GM23338 (cell line): ENCODE measurements around the gene TMEM170B. TPM values are rescaled to one million over a fixed set of nuclear protein-coding genes. Genes with fewer than 3 reads are reported as not detected.

Experiments used
- ATAC-seq: fragments of 200-7000 bp; cut with Tn5 transposase; 3 replicates; pipeline ENCODE4 v1.9.1; 2020
- DNase-seq: peaks from one replicate; pipeline ENCODE4 v3.0.0-alpha.2; 2015; ENCODE audit warnings: low spot score
- H2AFZ ChIP-seq: fragments of 200-600 bp; sonication (generic); 2 replicates; pipeline ENCODE4 v1.8.0; 2016; ENCODE audit warnings: antibody characterized with exemption, mild to moderate bottlenecking, moderate library complexity
- H3F3A ChIP-seq: fragments of 200-600 bp; sonication (generic); replicated peaks from 2 replicates; pipeline ENCODE4 v1.8.0; 2017; ENCODE audit warnings: antibody characterized with exemption, mixed run types, low read depth
- H3K27ac ChIP-seq: fragments of 200-600 bp; sonication (generic); 2 replicates; pipeline ENCODE4 v1.6.1; 2016; ENCODE audit warnings: low read depth
- H3K27me3 ChIP-seq: fragments of 200-600 bp; sonication (generic); 2 replicates; pipeline ENCODE4 v1.8.0; 2016; ENCODE audit warnings: mild to moderate bottlenecking, mixed run types, moderate library complexity; ENCODE audit not compliant: insufficient read depth
- H3K36me3 ChIP-seq: fragments of 200-600 bp; sonication (generic); 2 replicates; pipeline ENCODE4 v1.8.0; 2016; ENCODE audit warnings: mild to moderate bottlenecking; ENCODE audit not compliant: insufficient read depth
- H3K4me1 ChIP-seq: fragments of 200-600 bp; sonication (generic); 2 replicates; pipeline ENCODE4 v1.8.0; 2016; ENCODE audit warnings: mild to moderate bottlenecking, moderate library complexity; ENCODE audit not compliant: insufficient read depth
- H3K4me2 ChIP-seq: fragments of 200-600 bp; sonication (generic); 2 replicates; pipeline ENCODE4 v1.7.1; 2017; ENCODE audit warnings: mixed run types
- H3K4me3 ChIP-seq: fragments of 200-600 bp; sonication (generic); 2 replicates; pipeline ENCODE4 v1.6.1; 2016; ENCODE audit warnings: mixed run types
- H3K79me2 ChIP-seq: fragments of 200-600 bp; sonication (generic); replicated peaks from 2 replicates; pipeline ENCODE4 v1.8.0; 2017; ENCODE audit warnings: mild to moderate bottlenecking; ENCODE audit not compliant: insufficient read depth
- H3K9me2 ChIP-seq: fragments of 200-600 bp; sonication (generic); 2 replicates; pipeline ENCODE4 v1.8.0; 2017; ENCODE audit not compliant: insufficient read depth
- H4K20me1 ChIP-seq: fragments of 200-600 bp; sonication (generic); replicated peaks from 2 replicates; pipeline ENCODE4 v1.8.0; 2017; ENCODE audit warnings: mild to moderate bottlenecking; ENCODE audit not compliant: insufficient read depth
- H3K27ac Mint-ChIP-seq: 2 replicates; pipeline ENCODE4 v1.8.0; 2020; ENCODE audit warnings: inconsistent platforms, mild to moderate bottlenecking, moderate library complexity, mixed read lengths
- H3K27me3 Mint-ChIP-seq: 3 replicates; pipeline ENCODE4 v1.8.0; 2022; ENCODE audit warnings: low read depth, mild to moderate bottlenecking, moderate library complexity, mixed read lengths, inconsistent platforms; ENCODE audit not compliant: insufficient read depth, poor library complexity
- H3K36me3 Mint-ChIP-seq: 3 replicates; pipeline ENCODE4 v1.8.0; 2021; ENCODE audit warnings: low read depth, mild to moderate bottlenecking, inconsistent platforms, moderate library complexity, mixed read lengths
- H3K4me1 Mint-ChIP-seq: 3 replicates; pipeline ENCODE4 v1.8.0; 2020; ENCODE audit warnings: mild to moderate bottlenecking, inconsistent platforms, mixed read lengths
- H3K4me3 Mint-ChIP-seq: 3 replicates; pipeline ENCODE4 v1.8.0; 2021; ENCODE audit warnings: moderate library complexity, mild to moderate bottlenecking, inconsistent platforms, mixed read lengths
- H3K9me3 Mint-ChIP-seq: 3 replicates; pipeline ENCODE4 v1.8.0; 2020; ENCODE audit warnings: moderate library complexity, mild to moderate bottlenecking, inconsistent platforms, mixed read lengths
- CREB1 ChIP-seq: fragments of 250-450 bp; sonication (Bioruptor Pico); IDR thresholded peaks from 2 replicates; pipeline ENCODE4 v1.5.0; 2020; ENCODE audit warnings: low read depth, mild to moderate bottlenecking, moderate library complexity
- ETS1 ChIP-seq: IDR thresholded peaks from 2 replicates; pipeline ENCODE4 v1.6.1; 2016; ENCODE audit warnings: antibody characterized with exemption
- EZH2 ChIP-seq: fragments of 200-600 bp; sonication (generic); IDR thresholded peaks from one replicate; pipeline ENCODE4 v1.8.0; 2017; ENCODE audit warnings: antibody characterized with exemption, mild to moderate bottlenecking, low read depth; ENCODE audit not compliant: unreplicated experiment
- EZH2phosphoT487 ChIP-seq: fragments of 200-600 bp; sonication (generic); IDR thresholded peaks from one replicate; pipeline ENCODE4 v1.8.1; 2018; ENCODE audit warnings: antibody characterized with exemption; ENCODE audit not compliant: unreplicated experiment
- NANOG ChIP-seq: IDR thresholded peaks from 2 replicates; pipeline ENCODE4 v1.6.1; 2016; ENCODE audit warnings: antibody characterized with exemption, borderline replicate concordance
- POLR2AphosphoS5 ChIP-seq: IDR thresholded peaks from 2 replicates; pipeline ENCODE4 v1.6.1; 2016; ENCODE audit warnings: antibody characterized with exemption, low read depth
- ZNF114 ChIP-seq: fragments of 250-450 bp; sonication (Bioruptor Pico); IDR thresholded peaks from 2 replicates; pipeline ENCODE4 v1.5.0; 2020; ENCODE audit warnings: mild to moderate bottlenecking, moderate library complexity
- polyA plus RNA-seq: library from polyadenylated mRNA; unstranded; fragments of >200 nt; fragmentation: Nextera tagmentation; extraction: Ambion mirVana; gene quantifications from 2 replicates; pipeline ENCODE4 v1.2.1, GENCODE V29; 2016
- total RNA-seq: library from RNA; depleted of rRNA; stranded (reverse); fragments of >200 nt; shearing (Covaris generic); gene quantifications from 2 replicates; pipeline ENCODE4 v1.2.3, GENCODE V29; 2014
- TF ChIP-seq, protein P1 (sequence below): fragments of 250-450 bp; sonication (Bioruptor Pico); IDR thresholded peaks from 2 replicates; pipeline ENCODE4 v1.5.0; 2020; ENCODE audit warnings: mild to moderate bottlenecking, moderate library complexity
- TF ChIP-seq, protein P2 (sequence below), 2 experiments: fragments of 200-600 bp in 1 of 2; sonication (generic) in 1 of 2; conservative IDR thresholded peaks; 2 replicates each; pipeline versions ENCODE4 v1.5.1 to v1.6.1; 2016 to 2017; ENCODE audit warnings: antibody characterized with exemption in 2 of 2, low read depth in 2 of 2, mild to moderate bottlenecking in 2 of 2, moderate library complexity in 1 of 2

The TMEM170B gene
- total and polyA plus RNA-seq, 2 experiments from 2014 or later: 2.0 to 6.9 TPM

DNA sequence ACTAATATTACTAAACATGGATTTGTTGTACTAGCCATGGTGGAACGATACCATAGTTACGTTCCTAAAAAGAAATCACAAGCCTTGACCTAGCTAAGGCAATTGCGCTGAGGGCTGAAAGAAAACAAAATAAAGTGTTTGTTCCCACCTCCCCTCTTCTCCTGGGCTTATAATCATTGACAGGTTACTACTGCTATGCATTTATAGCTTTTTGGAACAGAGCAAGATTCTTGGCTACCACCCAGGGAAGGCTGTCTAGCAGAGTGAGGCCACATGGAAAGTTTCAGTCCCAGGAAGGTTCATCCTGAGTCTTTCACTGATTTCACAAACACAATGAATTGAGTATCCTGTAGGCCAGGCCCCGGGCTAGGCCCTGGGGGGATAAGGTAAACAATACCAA, 84.6 kb downstream of the TMEM170B start:
- Mint-ChIP-seq H3K36me3 (peaks cover 6% of the 10 kb centered on the region; the same call in 1 of the 3 replicates), H3K4me1 (no peaks in the 10 kb centered on the region), H3K9me3 (peaks cover 3% of the 10 kb centered on the region; the same call in 2 of the 3 replicates), H3K27ac (no peak overlapping the region), H3K27me3 (peaks cover 2% of the 10 kb centered on the region), H3K4me3 (no peak overlapping the region)
- H3K36me3 ChIP-seq: no peaks in the 10 kb centered on the region
- no peaks in the 10 kb centered on the region for H3K4me1 ChIP-seq
- no peaks in the 10 kb centered on the region for H3F3A ChIP-seq
- no peaks in the 10 kb centered on the region for H3K27me3 ChIP-seq
- H3K4me3 ChIP-seq: no peak overlapping the region
- no peaks in the 10 kb centered on the region for H3K79me2 ChIP-seq
- no peaks in the 10 kb centered on the region for H4K20me1 ChIP-seq
- H2AFZ ChIP-seq: no peak overlapping the region
- DNase-seq (no peak), ATAC-seq (no peak)
- no peak overlapping the region for H3K27ac ChIP-seq
- H3K4me2 ChIP-seq: no peak overlapping the region
- H3K9me2 ChIP-seq: no peaks in the 10 kb centered on the region
- TF ChIP-seq CREB1 (no peak), ZNF114 (CRISPR knock-in tag) (no peak), EZH2phosphoT487 (no peak), POLR2AphosphoS5 (no peak), NANOG (no peak), EZH2 (no peak), ETS1 (no peak)
- TF ChIP-seq, protein P1, sequence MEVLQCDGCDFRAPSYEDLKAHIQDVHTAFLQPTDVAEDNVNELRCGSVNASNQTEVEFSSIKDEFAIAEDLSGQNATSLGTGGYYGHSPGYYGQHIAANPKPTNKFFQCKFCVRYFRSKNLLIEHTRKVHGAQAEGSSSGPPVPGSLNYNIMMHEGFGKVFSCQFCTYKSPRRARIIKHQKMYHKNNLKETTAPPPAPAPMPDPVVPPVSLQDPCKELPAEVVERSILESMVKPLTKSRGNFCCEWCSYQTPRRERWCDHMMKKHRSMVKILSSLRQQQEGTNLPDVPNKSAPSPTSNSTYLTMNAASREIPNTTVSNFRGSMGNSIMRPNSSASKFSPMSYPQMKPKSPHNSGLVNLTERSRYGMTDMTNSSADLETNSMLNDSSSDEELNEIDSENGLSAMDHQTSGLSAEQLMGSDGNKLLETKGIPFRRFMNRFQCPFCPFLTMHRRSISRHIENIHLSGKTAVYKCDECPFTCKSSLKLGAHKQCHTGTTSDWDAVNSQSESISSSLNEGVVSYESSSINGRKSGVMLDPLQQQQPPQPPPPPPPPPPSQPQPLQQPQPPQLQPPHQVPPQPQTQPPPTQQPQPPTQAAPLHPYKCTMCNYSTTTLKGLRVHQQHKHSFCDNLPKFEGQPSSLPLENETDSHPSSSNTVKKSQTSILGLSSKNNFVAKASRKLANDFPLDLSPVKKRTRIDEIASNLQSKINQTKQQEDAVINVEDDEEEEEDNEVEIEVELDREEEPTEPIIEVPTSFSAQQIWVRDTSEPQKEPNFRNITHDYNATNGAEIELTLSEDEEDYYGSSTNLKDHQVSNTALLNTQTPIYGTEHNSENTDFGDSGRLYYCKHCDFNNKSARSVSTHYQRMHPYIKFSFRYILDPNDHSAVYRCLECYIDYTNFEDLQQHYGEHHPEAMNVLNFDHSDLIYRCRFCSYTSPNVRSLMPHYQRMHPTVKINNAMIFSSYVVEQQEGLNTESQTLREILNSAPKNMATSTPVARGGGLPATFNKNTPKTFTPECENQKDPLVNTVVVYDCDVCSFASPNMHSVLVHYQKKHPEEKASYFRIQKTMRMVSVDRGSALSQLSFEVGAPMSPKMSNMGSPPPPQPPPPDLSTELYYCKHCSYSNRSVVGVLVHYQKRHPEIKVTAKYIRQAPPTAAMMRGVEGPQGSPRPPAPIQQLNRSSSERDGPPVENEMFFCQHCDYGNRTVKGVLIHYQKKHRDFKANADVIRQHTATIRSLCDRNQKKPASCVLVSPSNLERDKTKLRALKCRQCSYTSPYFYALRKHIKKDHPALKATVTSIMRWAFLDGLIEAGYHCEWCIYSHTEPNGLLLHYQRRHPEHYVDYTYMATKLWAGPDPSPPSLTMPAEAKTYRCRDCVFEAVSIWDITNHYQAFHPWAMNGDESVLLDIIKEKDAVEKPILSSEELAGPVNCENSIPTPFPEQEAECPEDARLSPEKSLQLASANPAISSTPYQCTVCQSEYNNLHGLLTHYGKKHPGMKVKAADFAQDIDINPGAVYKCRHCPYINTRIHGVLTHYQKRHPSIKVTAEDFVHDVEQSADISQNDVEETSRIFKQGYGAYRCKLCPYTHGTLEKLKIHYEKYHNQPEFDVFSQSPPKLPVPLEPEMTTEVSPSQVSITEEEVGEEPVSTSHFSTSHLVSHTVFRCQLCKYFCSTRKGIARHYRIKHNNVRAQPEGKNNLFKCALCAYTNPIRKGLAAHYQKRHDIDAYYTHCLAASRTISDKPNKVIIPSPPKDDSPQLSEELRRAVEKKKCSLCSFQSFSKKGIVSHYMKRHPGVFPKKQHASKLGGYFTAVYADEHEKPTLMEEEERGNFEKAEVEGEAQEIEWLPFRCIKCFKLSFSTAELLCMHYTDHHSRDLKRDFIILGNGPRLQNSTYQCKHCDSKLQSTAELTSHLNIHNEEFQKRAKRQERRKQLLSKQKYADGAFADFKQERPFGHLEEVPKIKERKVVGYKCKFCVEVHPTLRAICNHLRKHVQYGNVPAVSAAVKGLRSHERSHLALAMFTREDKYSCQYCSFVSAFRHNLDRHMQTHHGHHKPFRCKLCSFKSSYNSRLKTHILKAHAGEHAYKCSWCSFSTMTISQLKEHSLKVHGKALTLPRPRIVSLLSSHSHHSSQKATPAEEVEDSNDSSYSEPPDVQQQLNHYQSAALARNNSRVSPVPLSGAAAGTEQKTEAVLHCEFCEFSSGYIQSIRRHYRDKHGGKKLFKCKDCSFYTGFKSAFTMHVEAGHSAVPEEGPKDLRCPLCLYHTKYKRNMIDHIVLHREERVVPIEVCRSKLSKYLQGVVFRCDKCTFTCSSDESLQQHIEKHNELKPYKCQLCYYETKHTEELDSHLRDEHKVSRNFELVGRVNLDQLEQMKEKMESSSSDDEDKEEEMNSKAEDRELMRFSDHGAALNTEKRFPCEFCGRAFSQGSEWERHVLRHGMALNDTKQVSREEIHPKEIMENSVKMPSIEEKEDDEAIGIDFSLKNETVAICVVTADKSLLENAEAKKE (CRISPR knock-in tag): no peak
- TF ChIP-seq, protein P2, sequence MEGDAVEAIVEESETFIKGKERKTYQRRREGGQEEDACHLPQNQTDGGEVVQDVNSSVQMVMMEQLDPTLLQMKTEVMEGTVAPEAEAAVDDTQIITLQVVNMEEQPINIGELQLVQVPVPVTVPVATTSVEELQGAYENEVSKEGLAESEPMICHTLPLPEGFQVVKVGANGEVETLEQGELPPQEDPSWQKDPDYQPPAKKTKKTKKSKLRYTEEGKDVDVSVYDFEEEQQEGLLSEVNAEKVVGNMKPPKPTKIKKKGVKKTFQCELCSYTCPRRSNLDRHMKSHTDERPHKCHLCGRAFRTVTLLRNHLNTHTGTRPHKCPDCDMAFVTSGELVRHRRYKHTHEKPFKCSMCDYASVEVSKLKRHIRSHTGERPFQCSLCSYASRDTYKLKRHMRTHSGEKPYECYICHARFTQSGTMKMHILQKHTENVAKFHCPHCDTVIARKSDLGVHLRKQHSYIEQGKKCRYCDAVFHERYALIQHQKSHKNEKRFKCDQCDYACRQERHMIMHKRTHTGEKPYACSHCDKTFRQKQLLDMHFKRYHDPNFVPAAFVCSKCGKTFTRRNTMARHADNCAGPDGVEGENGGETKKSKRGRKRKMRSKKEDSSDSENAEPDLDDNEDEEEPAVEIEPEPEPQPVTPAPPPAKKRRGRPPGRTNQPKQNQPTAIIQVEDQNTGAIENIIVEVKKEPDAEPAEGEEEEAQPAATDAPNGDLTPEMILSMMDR (conservative IDR thresholded peaks at IDR 0.05; ENCODE audit: low read depth in 2 of 2): no peak
